ENCODE measurements around the gene SGK1. TPM values are rescaled to one million over a fixed set of nuclear protein-coding genes. Genes with fewer than 3 reads are reported as not detected.

Gene SGK1
- total RNA-seq, 1 experiment from 2014 or later = 23.2 TPM

DNA sequence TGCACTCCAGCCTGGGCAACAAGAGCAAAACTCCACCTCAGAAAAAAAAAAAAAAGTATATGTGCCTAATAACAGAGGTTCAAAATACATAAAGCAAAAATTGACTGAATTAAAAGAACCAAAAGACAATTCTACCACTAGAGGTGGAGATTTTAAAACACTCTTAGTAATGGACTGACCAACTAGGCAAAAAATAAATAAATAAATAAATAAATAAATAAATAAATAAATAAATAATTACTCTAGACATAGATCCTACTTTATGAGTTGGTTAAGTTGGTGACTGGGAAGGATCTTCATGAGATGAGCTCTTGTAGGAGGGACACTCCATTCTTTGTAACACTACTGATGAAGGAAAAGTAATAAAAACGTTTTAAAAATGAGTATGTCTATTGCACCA lies 113.9 kb downstream of the SGK1 start:
- ChIA-PET CTCF (no interaction called here), POLR2A (no interaction called here)
- ATAC-seq (no peak), DNase-seq (ENCODE audit: low spot score) (no peak)
- Mint-ChIP-seq H3K27ac (no peak overlapping the region), H3K27me3 (ENCODE audit: low read depth) (no peaks in the 10 kb centered on the region), H3K36me3 (peaks cover 4% of the 10 kb centered on the region; the same call in 1 of the 2 replicates), H3K4me3 (no peak overlapping the region), H3K4me1 (peaks cover 11% of the 10 kb centered on the region), H3K9me3 (peaks cover 6% of the 10 kb centered on the region)
- TF ChIP-seq, protein P1, sequence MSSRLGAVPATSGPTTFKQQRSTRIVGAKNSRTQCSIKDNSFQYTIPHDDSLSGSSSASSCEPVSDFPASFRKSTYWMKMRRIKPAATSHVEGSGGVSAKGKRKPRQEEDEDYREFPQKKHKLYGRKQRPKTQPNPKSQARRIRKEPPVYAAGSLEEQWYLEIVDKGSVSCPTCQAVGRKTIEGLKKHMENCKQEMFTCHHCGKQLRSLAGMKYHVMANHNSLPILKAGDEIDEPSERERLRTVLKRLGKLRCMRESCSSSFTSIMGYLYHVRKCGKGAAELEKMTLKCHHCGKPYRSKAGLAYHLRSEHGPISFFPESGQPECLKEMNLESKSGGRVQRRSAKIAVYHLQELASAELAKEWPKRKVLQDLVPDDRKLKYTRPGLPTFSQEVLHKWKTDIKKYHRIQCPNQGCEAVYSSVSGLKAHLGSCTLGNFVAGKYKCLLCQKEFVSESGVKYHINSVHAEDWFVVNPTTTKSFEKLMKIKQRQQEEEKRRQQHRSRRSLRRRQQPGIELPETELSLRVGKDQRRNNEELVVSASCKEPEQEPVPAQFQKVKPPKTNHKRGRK (CRISPR knock-in tag; IDR thresholded peaks at IDR 0.05; ENCODE audit: borderline replicate concordance) = no peak
- no peak for TF ChIP-seq ESRRA (CRISPR knock-in tag; IDR thresholded peaks at IDR 0.05; ENCODE audit: borderline replicate concordance)
- TF ChIP-seq NFE2L1 (CRISPR knock-in tag; IDR thresholded peaks at IDR 0.05) = no peak

- ATAC-seq (no peak), DNase-seq (ENCODE audit: low spot score) (no peak)
- Mint-ChIP-seq H3K27ac (no peak overlapping the region), H3K27me3 (ENCODE audit: low read depth) (no peaks in the 10 kb centered on the region), H3K4me3 (no peak overlapping the region), H3K4me1 (peaks cover 14% of the 10 kb centered on the region), H3K9me3 (peaks cover 9% of the 10 kb centered on the region), H3K36me3 (peaks cover 4% of the 10 kb centered on the region; the same call in 1 of the 2 replicates)
- ChIA-PET POLR2A (no interaction called here), CTCF (no interaction called here)
- TF ChIP-seq ZNF121 (CRISPR knock-in tag; IDR thresholded peaks at IDR 0.05) (no peak), ZNF416 (CRISPR knock-in tag; IDR thresholded peaks at IDR 0.05) (no peak), FOXP1 (CRISPR knock-in tag; IDR thresholded peaks at IDR 0.05; ENCODE audit: borderline replicate concordance) (no peak), ATF6 (CRISPR knock-in tag; IDR thresholded peaks at IDR 0.05) (no peak), ZNF232 (CRISPR knock-in tag; IDR thresholded peaks at IDR 0.05) (no peak), CREM (CRISPR knock-in tag; IDR thresholded peaks at IDR 0.05) (no peak), GABPB1 (CRISPR knock-in tag; IDR thresholded peaks at IDR 0.05) (no peak), AR (CRISPR knock-in tag; IDR thresholded peaks at IDR 0.05) (no peak), TCF7 (CRISPR knock-in tag; IDR thresholded peaks at IDR 0.05; ENCODE audit: low read depth) (no peak), GTF2I (CRISPR knock-in tag; conservative IDR thresholded peaks at IDR 0.05) (no peak), TEAD4 (CRISPR knock-in tag; IDR thresholded peaks at IDR 0.05) (no peak), TP53 (CRISPR knock-in tag; IDR thresholded peaks at IDR 0.05) (no peak), CREB1 (CRISPR knock-in tag; IDR thresholded peaks at IDR 0.05) (no peak), ARID4B (CRISPR knock-in tag; IDR thresholded peaks at IDR 0.05; ENCODE audit: borderline replicate concordance) (no peak), RELA (CRISPR knock-in tag; IDR thresholded peaks at IDR 0.05; ENCODE audit: borderline replicate concordance) (no peak)
- TF ChIP-seq, protein P2, sequence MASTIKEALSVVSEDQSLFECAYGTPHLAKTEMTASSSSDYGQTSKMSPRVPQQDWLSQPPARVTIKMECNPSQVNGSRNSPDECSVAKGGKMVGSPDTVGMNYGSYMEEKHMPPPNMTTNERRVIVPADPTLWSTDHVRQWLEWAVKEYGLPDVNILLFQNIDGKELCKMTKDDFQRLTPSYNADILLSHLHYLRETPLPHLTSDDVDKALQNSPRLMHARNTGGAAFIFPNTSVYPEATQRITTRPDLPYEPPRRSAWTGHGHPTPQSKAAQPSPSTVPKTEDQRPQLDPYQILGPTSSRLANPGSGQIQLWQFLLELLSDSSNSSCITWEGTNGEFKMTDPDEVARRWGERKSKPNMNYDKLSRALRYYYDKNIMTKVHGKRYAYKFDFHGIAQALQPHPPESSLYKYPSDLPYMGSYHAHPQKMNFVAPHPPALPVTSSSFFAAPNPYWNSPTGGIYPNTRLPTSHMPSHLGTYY (CRISPR knock-in tag; IDR thresholded peaks at IDR 0.05) = no peak
- TF ChIP-seq, protein P3, sequence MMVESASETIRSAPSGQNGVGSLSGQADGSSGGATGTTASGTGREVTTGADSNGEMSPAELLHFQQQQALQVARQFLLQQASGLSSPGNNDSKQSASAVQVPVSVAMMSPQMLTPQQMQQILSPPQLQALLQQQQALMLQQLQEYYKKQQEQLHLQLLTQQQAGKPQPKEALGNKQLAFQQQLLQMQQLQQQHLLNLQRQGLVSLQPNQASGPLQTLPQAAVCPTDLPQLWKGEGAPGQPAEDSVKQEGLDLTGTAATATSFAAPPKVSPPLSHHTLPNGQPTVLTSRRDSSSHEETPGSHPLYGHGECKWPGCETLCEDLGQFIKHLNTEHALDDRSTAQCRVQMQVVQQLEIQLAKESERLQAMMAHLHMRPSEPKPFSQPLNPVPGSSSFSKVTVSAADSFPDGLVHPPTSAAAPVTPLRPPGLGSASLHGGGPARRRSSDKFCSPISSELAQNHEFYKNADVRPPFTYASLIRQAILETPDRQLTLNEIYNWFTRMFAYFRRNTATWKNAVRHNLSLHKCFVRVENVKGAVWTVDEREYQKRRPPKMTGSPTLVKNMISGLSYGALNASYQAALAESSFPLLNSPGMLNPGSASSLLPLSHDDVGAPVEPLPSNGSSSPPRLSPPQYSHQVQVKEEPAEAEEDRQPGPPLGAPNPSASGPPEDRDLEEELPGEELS (CRISPR knock-in tag; IDR thresholded peaks at IDR 0.05) = no peak
- TF ChIP-seq, protein P4, sequence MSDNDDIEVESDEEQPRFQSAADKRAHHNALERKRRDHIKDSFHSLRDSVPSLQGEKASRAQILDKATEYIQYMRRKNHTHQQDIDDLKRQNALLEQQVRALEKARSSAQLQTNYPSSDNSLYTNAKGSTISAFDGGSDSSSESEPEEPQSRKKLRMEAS (CRISPR knock-in tag; IDR thresholded peaks at IDR 0.05) = no peak
- TF ChIP-seq, protein P5, sequence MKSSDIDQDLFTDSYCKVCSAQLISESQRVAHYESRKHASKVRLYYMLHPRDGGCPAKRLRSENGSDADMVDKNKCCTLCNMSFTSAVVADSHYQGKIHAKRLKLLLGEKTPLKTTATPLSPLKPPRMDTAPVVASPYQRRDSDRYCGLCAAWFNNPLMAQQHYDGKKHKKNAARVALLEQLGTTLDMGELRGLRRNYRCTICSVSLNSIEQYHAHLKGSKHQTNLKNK (CRISPR knock-in tag; IDR thresholded peaks at IDR 0.05) = no peak
These were observed 116.2 kb downstream of the SGK1 start for GRCh38 chr6:134201716-134202115.
